ENCODE data around the gene ALG3. TPM values are rescaled to one million over a fixed set of nuclear protein-coding genes. Genes with fewer than 3 reads are reported as not detected.

Gene ALG3
- total RNA-seq (10 to 100 TPM; 19.4 to 51.0 (median 39.1) TPM), polyA plus RNA-seq (10 to 100 TPM; 51.6 to 80.3 TPM), total RNA-seq (9.7 reads per million, percentile 35 among the genes with 10 or more reads in this experiment)

- ChIA-PET POLR2A (interaction anchor here (1.2 kb wide), 1 partner anchor 103 kb away, joined by 3 read pairs; no protein-coding TSS in a partner anchor), CTCF (interaction anchor here (1.0 to 4.9 kb wide), 3 partner anchors 12 to 353 kb away, joined by 6 to 40 read pairs (median 10); partner anchors contain the start of gene CAMK2N2)
- DNase-seq (peak; percentile 74 to 90 (median 83)), ATAC-seq (peak; percentile 72)
- intact Hi-C loops (cut with micrococcal nuclease), result loop anchor here (1.0 to 2.0 kb wide), 16 partner anchors 8 to 1150 kb away; partner anchors contain the start of genes ABCF3 (in 2 of the 2), AP2M1 (in 2 of the 2), EIF2B5 (in 2 of the 2) and PARL (in 2 of the 2)
- Mint-ChIP-seq H3K4me1 (peaks cover 5 to 27% (median 16%) of the 10 kb centered on the region in 7 donors), H3K4me3 (peak within 1 kb of the TSS; percentile 86 to 100 (median 96)), H3K36me3 (peaks cover 0 to 23% (median 12%) of the 10 kb centered on the region in 5 donors), H3K27me3 (no peaks in the 10 kb centered on the region), H3K9me3 (peaks cover 0 to 4% (median 0%) of the 10 kb centered on the region in 11 donors), H3K27ac (peak within 1 kb of the TSS; percentile 94 to 98 (median 96))
- H3K27ac ChIP-seq (ENCODE audit: low read depth, low read length), result peak within 1 kb of the TSS; percentile 78
- H3K4me3 ChIP-seq (ENCODE audit: low read length), result peak within 1 kb of the TSS; percentile 100
- peaks cover 5 to 12% of the 10 kb centered on the region in 2 donors for H3K4me1 ChIP-seq (ENCODE audit: control insufficient read depth in 2 of 2, insufficient read depth in 2 of 2, low read length in 2 of 2)
- H3K36me3 ChIP-seq (ENCODE audit: control insufficient read depth in 2 of 3, insufficient read depth in 3 of 3, low read length in 3 of 3), result peaks cover 0 to 32% (median 9%) of the 10 kb centered on the region in 3 experiments
- no peaks in the 10 kb centered on the region for H3K27me3 ChIP-seq (ENCODE audit: control insufficient read depth in 2 of 2, insufficient read depth in 2 of 2, low read length in 2 of 2)
- no peaks in the 10 kb centered on the region for H3K9me3 ChIP-seq (ENCODE audit: control insufficient read depth in 2 of 3, low read length in 3 of 3)
Measured at GRCh38 chr3:184248454-184249411, at the start of gene ALG3. Gene ALG3, minus strand, starts transcription at chr3:184248962. Its CDS starts 22 bp downstream, at chr3:184248940.

DNA sequence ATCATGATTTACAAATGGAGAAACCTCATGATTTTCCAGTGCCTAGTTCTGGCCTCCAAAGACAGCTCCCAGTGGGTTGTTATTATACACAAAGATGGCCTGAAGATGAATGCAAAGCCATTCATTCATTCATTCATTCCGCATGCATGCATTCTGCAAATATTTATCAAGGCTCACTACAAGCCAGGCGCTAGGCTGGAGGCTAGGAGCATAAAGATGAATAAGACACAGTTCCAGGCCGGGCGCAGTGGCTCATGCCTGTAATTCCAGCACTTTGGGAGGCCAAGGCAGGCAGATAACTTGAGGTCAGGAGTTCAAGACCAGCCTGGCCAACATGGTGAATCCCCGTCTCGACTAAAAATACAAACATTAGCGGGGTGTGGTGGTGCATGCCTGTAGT lies 47.9 kb upstream of the ALG3 start:
- Mint-ChIP-seq H3K4me3 (peak overlapping the region in 3 of 10 donors; percentile 51 to 52 (median 51)), H3K36me3 (peaks cover 0 to 12% (median 4%) of the 10 kb centered on the region in 5 donors), H3K27ac (peak overlapping the region in 3 of 9 donors; percentile 25 to 76 (median 62)), H3K27me3 (peaks cover 0 to 8% (median 0%) of the 10 kb centered on the region in 5 donors), H3K9me3 (no peaks in the 10 kb centered on the region), H3K4me1 (peaks cover 15 to 29% (median 22%) of the 10 kb centered on the region in 7 donors)
- peaks cover under 1 to 7% (median 5%) of the 10 kb centered on the region in 3 experiments for H3K36me3 ChIP-seq (ENCODE audit: control insufficient read depth in 2 of 3, insufficient read depth in 3 of 3, low read length in 3 of 3)
- CTCF ChIA-PET, result interaction anchor here (0.7 to 0.8 kb wide), 2 partner anchors 78 to 435 kb away, joined by 3 read pairs; no protein-coding TSS in a partner anchor
- DNase-seq (no peak), ATAC-seq (no peak)
- no peaks in the 10 kb centered on the region for H3K9me3 ChIP-seq (ENCODE audit: control insufficient read depth in 2 of 3, low read length in 3 of 3)
- POLR2A ChIA-PET, result no interaction called here
- peaks cover 12 to 15% of the 10 kb centered on the region in 2 donors for H3K4me1 ChIP-seq (ENCODE audit: control insufficient read depth in 2 of 2, insufficient read depth in 2 of 2, low read length in 2 of 2)
- intact Hi-C loops (cut with micrococcal nuclease), result loop anchor here in 1 of 2 donors (5.0 kb wide), 1 partner anchor 1291 kb away; the partner anchor contains the start of gene SENP2
- H3K27me3 ChIP-seq (ENCODE audit: control insufficient read depth in 2 of 2, insufficient read depth in 2 of 2, low read length in 2 of 2), result no peaks in the 10 kb centered on the region
- H3K27ac ChIP-seq (ENCODE audit: low read depth, low read length), result no peak overlapping the region
- no peak overlapping the region for H3K4me3 ChIP-seq (ENCODE audit: low read length)

GRCh38 chr3:184295771-184296170 lies 47.0 kb upstream of the ALG3 start:
- Mint-ChIP-seq H3K27me3 (peaks cover 0 to 8% (median 0%) of the 10 kb centered on the region in 5 donors), H3K9me3 (no peaks in the 10 kb centered on the region), H3K4me3 (peak overlapping the region in 1 of 10 donors; percentile 37), H3K27ac (peak overlapping the region in 1 of 9 donors; percentile 21), H3K4me1 (peaks cover 12 to 22% (median 17%) of the 10 kb centered on the region in 7 donors), H3K36me3 (peaks cover 0 to 9% (median 0%) of the 10 kb centered on the region in 5 donors)
- ChIA-PET CTCF (interaction anchor here (0.5 to 0.7 kb wide), 3 partner anchors 35 to 135 kb away, joined by 3 to 5 read pairs (median 3); no protein-coding TSS in a partner anchor), POLR2A (interaction anchor here (0.6 to 0.9 kb wide), 2 partner anchors 143 to 685 kb away, joined by 3 read pairs; no protein-coding TSS in a partner anchor)
- Histone ChIP-seq H3K27ac (ENCODE audit: low read depth, low read length) (no peak overlapping the region), H3K27me3 (ENCODE audit: control insufficient read depth in 2 of 2, insufficient read depth in 2 of 2, low read length in 2 of 2) (no peaks in the 10 kb centered on the region), H3K9me3 (ENCODE audit: control insufficient read depth in 2 of 3, low read length in 3 of 3) (no peaks in the 10 kb centered on the region), H3K4me1 (ENCODE audit: control insufficient read depth in 2 of 2, insufficient read depth in 2 of 2, low read length in 2 of 2) (peaks cover 12 to 14% of the 10 kb centered on the region in 2 donors), H3K36me3 (ENCODE audit: control insufficient read depth in 2 of 3, insufficient read depth in 3 of 3, low read length in 3 of 3) (no peaks in the 10 kb centered on the region), H3K4me3 (ENCODE audit: low read length) (no peak overlapping the region)
- no peak for ATAC-seq
- intact Hi-C loops (cut with micrococcal nuclease), result loop anchor here in 1 of 2 donors (5.0 kb wide), 1 partner anchor 1292 kb away; the partner anchor contains the start of gene SENP2
- DNase-seq, result no peak

- no peaks in the 10 kb centered on the region for H3K9me3 Mint-ChIP-seq
- H3K4me1 Mint-ChIP-seq, result no peaks in the 10 kb centered on the region
- H3K36me3 Mint-ChIP-seq, result no peaks in the 10 kb centered on the region
- H3K27me3 Mint-ChIP-seq, result peaks cover 0 to 16% (median 4%) of the 10 kb centered on the region in 5 donors
- Histone ChIP-seq H3K9me3 (ENCODE audit: control insufficient read depth in 2 of 3, low read length in 3 of 3) (no peaks in the 10 kb centered on the region), H3K4me1 (ENCODE audit: control insufficient read depth in 2 of 2, insufficient read depth in 2 of 2, low read length in 2 of 2) (no peaks in the 10 kb centered on the region), H3K4me3 (ENCODE audit: low read length) (no peak overlapping the region), H3K27me3 (ENCODE audit: control insufficient read depth in 2 of 2, insufficient read depth in 2 of 2, low read length in 2 of 2) (no peaks in the 10 kb centered on the region), H3K36me3 (ENCODE audit: control insufficient read depth in 2 of 3, insufficient read depth in 3 of 3, low read length in 3 of 3) (no peaks in the 10 kb centered on the region), H3K27ac (ENCODE audit: low read depth, low read length) (no peak overlapping the region)
- POLR2A ChIA-PET, result no interaction called here
- ATAC-seq (no peak), DNase-seq (no peak)
- no peak overlapping the region for H3K27ac Mint-ChIP-seq
- CTCF ChIA-PET, result no interaction called here
- intact Hi-C loops (cut with micrococcal nuclease), result no loop called here
- H3K4me3 Mint-ChIP-seq, result no peak overlapping the region
Measured at GRCh38 chr3:184291738-184292445, 43.1 kb upstream of the ALG3 start.

- Histone ChIP-seq H3K27me3 (ENCODE audit: control insufficient read depth in 2 of 2, insufficient read depth in 2 of 2, low read length in 2 of 2) (no peaks in the 10 kb centered on the region), H3K36me3 (ENCODE audit: control insufficient read depth in 2 of 3, insufficient read depth in 3 of 3, low read length in 3 of 3) (no peaks in the 10 kb centered on the region), H3K4me1 (ENCODE audit: control insufficient read depth in 2 of 2, insufficient read depth in 2 of 2, low read length in 2 of 2) (no peaks in the 10 kb centered on the region), H3K4me3 (ENCODE audit: low read length) (no peak overlapping the region), H3K27ac (ENCODE audit: low read depth, low read length) (no peak overlapping the region), H3K9me3 (ENCODE audit: control insufficient read depth in 2 of 3, low read length in 3 of 3) (no peaks in the 10 kb centered on the region)
- no peaks in the 10 kb centered on the region for H3K4me1 Mint-ChIP-seq
- no peaks in the 10 kb centered on the region for H3K36me3 Mint-ChIP-seq
- no peaks in the 10 kb centered on the region for H3K9me3 Mint-ChIP-seq
- H3K27ac Mint-ChIP-seq, result no peak overlapping the region
- POLR2A ChIA-PET, result no interaction called here
- CTCF ChIA-PET, result no interaction called here
- no peak overlapping the region for H3K4me3 Mint-ChIP-seq
- no peak for DNase-seq
- intact Hi-C loops (cut with micrococcal nuclease), result no loop called here
- H3K27me3 Mint-ChIP-seq, result peaks cover 3 to 19% (median 7%) of the 10 kb centered on the region in 5 donors
- ATAC-seq, result no peak
Measured at GRCh38 chr3:184291044-184291737, 42.4 kb upstream of the ALG3 start.

All from naive thymus-derived CD4-positive, alpha-beta T cell (primary cell).